ENCODE measurements around the gene ABCD1.
"Not testable (repeated sequence)": the region's sequence is repeated elsewhere in the genome, so short reads cannot be mapped to it uniquely, and the experiment has no call there.

- TF ChIP-seq POLR2A, CTCF (IDR thresholded peaks at IDR 0.05): not testable (repeated sequence)
Measured at GRCh38 chrX:153745067-153745433, 20.4 kb downstream of the ABCD1 start.

All from uterus (tissue), 2 donors.